Lung (tissue), 12 donors: ENCODE data around the gene ADAM33. TPM values are rescaled to one million over a fixed set of nuclear protein-coding genes. Genes with fewer than 3 reads are reported as not detected.

ENCODE experiments used
- ATAC-seq: fragments of 200-7000 bp; cut with Tn5 transposase; one replicate; pipeline ENCODE4 v1.9.1; 2020; ENCODE audit warnings: moderate number of reproducible peaks; ENCODE audit not compliant: insufficient read depth, low FRiP score
- DNase-seq, 3 donors: peaks; one replicate each; pipeline ENCODE4 v3.0.0-alpha.2; 2013 to 2017
- H3K27ac ChIP-seq, 2 donors: one replicate each; pipeline ENCODE4 v1.5.1; 2013; ENCODE audit warnings: mild to moderate bottlenecking in 2 of 2, moderate library complexity in 2 of 2, control low read depth in 1 of 2, inconsistent platforms in 1 of 2, low read depth in 1 of 2, low read length in 1 of 2
- H3K27me3 ChIP-seq, 3 donors: one replicate each; pipeline ENCODE4 v1.5.1; 2013; ENCODE audit warnings: low read length in 2 of 3; ENCODE audit not compliant: control insufficient read depth in 3 of 3, insufficient read depth in 3 of 3
- H3K36me3 ChIP-seq, 4 donors: one replicate each; pipeline ENCODE4 v1.5.1; 2013; ENCODE audit warnings: low read length in 4 of 4, mild to moderate bottlenecking in 1 of 4, moderate library complexity in 1 of 4; ENCODE audit not compliant: control insufficient read depth in 4 of 4, insufficient read depth in 4 of 4
- H3K4me1 ChIP-seq, 5 donors: one replicate each; pipeline ENCODE4 v1.5.1; 2013; ENCODE audit warnings: low read length in 5 of 5, mild to moderate bottlenecking in 2 of 5, moderate library complexity in 1 of 5; ENCODE audit not compliant: control insufficient read depth in 5 of 5, insufficient read depth in 5 of 5
- H3K4me3 ChIP-seq: one replicate; pipeline ENCODE4 v1.5.1; 2013; ENCODE audit warnings: mild to moderate bottlenecking, control low read depth, moderate library complexity
- H3K9ac ChIP-seq, 2 donors: one replicate each; pipeline ENCODE4 v1.5.1; 2013; ENCODE audit warnings: low read length in 2 of 2, control low read depth in 1 of 2; ENCODE audit not compliant: insufficient read depth in 1 of 2
- H3K9me3 ChIP-seq, 4 donors: one replicate each; pipeline ENCODE4 v1.5.1; 2013; ENCODE audit warnings: low read length in 3 of 4, mild to moderate bottlenecking in 1 of 4, moderate library complexity in 1 of 4; ENCODE audit not compliant: control insufficient read depth in 4 of 4, insufficient read depth in 3 of 4
- CTCF ChIP-seq: IDR thresholded peaks from 2 replicates; pipeline ENCODE4 v1.5.1; 2012; ENCODE audit warnings: mild to moderate bottlenecking; ENCODE audit errors: control extremely low read depth, extremely low read depth
- WGBS, 2 donors: extraction: QIAGEN DNeasy Blood & Tissue Kit; methylation state at CpG; one replicate each; pipeline ENCODE4 v1.1.7; 2013; 5-methylcytosine and 5-hydroxymethylcytosine counted together
- polyA plus RNA-seq, 2 donors: library from polyadenylated mRNA; stranded (reverse); fragments of 200-250 nt; gene quantifications; one replicate each; pipeline ENCODE4 v1.2.1, GENCODE V29; 2013
- total RNA-seq, 2 donors: library from RNA; depleted of rRNA in 1 of 2; stranded (reverse); fragments of >200 nt in 1 of 2; gene quantifications; one replicate each; pipeline ENCODE4 v1.2.1, GENCODE V29; 2014 to 2021
- donor health status: control.
- donor health status: control.
- donor health status: Bipolar disorder and iron deficiency.
- donor health status: healthy.
- donor health status: DM: yes; HTN: yes; CAD: no.

ADAM33 gene
- total and polyA plus RNA-seq, 4 donors, result 3.2 to 16.4 (median 8.1) TPM

GRCh38 chr20:3723284-3723683 is 41.5 kb upstream of the ADAM33 start:
- Histone ChIP-seq H3K27ac (no peak overlapping the region), H3K4me3 (no peak overlapping the region), H3K4me1 (peaks cover 0 to 5% (median 0%) of the 10 kb centered on the region in 5 donors), H3K27me3 (peaks cover 0 to 4% (median 0%) of the 10 kb centered on the region in 3 donors), H3K9ac (no peak overlapping the region), H3K36me3 (no peaks in the 10 kb centered on the region), H3K9me3 (no peaks in the 10 kb centered on the region)
- no peak for ATAC-seq
- no peak for DNase-seq
- 90 to 95% methylated on average over 8 of the region's 8 CpGs for whole genome bisulfite sequencing, 2 donors
- no peak for TF ChIP-seq CTCF

- 74 to 83% methylated on average over 4 of the region's 4 CpGs for WGBS, 2 donors
- Histone ChIP-seq H3K9me3 (peaks cover 0 to 1% (median 0%) of the 10 kb centered on the region in 4 donors), H3K27ac (no peak overlapping the region), H3K9ac (no peak overlapping the region), H3K4me1 (no peaks in the 10 kb centered on the region), H3K27me3 (no peaks in the 10 kb centered on the region), H3K36me3 (no peaks in the 10 kb centered on the region), H3K4me3 (no peak overlapping the region)
- DNase-seq (peak in 1 of 3 donors; percentile 42), ATAC-seq (no peak)
- no peak for TF ChIP-seq CTCF
Observed at GRCh38 chr20:3721912-3722311, 40.1 kb upstream of the ADAM33 start.

GRCh38 chr20:3720626-3721025 is 38.8 kb upstream of the ADAM33 start:
- TF ChIP-seq CTCF, result no peak
- no peak for DNase-seq
- Histone ChIP-seq H3K4me1 (no peaks in the 10 kb centered on the region), H3K9ac (no peak overlapping the region), H3K27me3 (no peaks in the 10 kb centered on the region), H3K27ac (no peak overlapping the region), H3K36me3 (no peaks in the 10 kb centered on the region), H3K9me3 (peaks cover 0 to 1% (median 0%) of the 10 kb centered on the region in 4 donors), H3K4me3 (no peak overlapping the region)
- WGBS, 2 donors, result 66 to 70% methylated on average over 6 of the region's 6 CpGs
- no peak for ATAC-seq

GRCh38 chr20:3720068-3720467 is 38.3 kb upstream of the ADAM33 start:
- no peak overlapping the region for H3K4me3 ChIP-seq
- 78 to 80% methylated on average over 2 of the region's 2 CpGs for whole genome bisulfite sequencing, 2 donors
- H3K9ac ChIP-seq, result no peak overlapping the region
- no peak for TF ChIP-seq CTCF
- H3K9me3 ChIP-seq, result peaks cover 0 to 1% (median 0%) of the 10 kb centered on the region in 4 donors
- H3K27me3 ChIP-seq, result no peaks in the 10 kb centered on the region
- H3K36me3 ChIP-seq, result no peaks in the 10 kb centered on the region
- DNase-seq, result no peak
- no peak overlapping the region for H3K27ac ChIP-seq
- H3K4me1 ChIP-seq, result no peaks in the 10 kb centered on the region
- ATAC-seq, result no peak
